ENCODE data around the gene PRSS53.

The PRSS53 gene

GRCh38 chr16:31128711-31129567 lies 40.2 kb upstream of the PRSS53 start:
- peaks cover 33% of the 10 kb centered on the region for H3K36me3 Mint-ChIP-seq
- no peaks in the 10 kb centered on the region for H3K9me3 Mint-ChIP-seq
- DNase-seq (ENCODE audit: low spot score in 2 of 2) (no peak), ATAC-seq (no peak)
- H3K4me3 Mint-ChIP-seq, result no peak overlapping the region
- H3K4me1 Mint-ChIP-seq, result peaks cover 6% of the 10 kb centered on the region
- no peak overlapping the region for H3K27ac Mint-ChIP-seq

GRCh38 chr16:31127182-31127581 lies 38.4 kb upstream of the PRSS53 start:
- no peak overlapping the region for H3K4me3 Mint-ChIP-seq
- peak overlapping the region; percentile 14 for H3K27ac Mint-ChIP-seq
- no peak for ATAC-seq
- DNase-seq (ENCODE audit: low spot score in 2 of 2), result no peak
- H3K4me1 Mint-ChIP-seq, result peaks cover 6% of the 10 kb centered on the region
- H3K9me3 Mint-ChIP-seq, result no peaks in the 10 kb centered on the region
- peaks cover 51% of the 10 kb centered on the region for H3K36me3 Mint-ChIP-seq

GRCh38 chr16:31125844-31126243 lies 37.1 kb upstream of the PRSS53 start:
- Mint-ChIP-seq H3K36me3 (peaks cover 64% of the 10 kb centered on the region), H3K4me1 (peaks cover 6% of the 10 kb centered on the region), H3K27ac (peak overlapping the region; percentile 77), H3K4me3 (no peak overlapping the region), H3K9me3 (no peaks in the 10 kb centered on the region)
- no peak for ATAC-seq
- no peak for DNase-seq (ENCODE audit: low spot score in 2 of 2)

DNA sequence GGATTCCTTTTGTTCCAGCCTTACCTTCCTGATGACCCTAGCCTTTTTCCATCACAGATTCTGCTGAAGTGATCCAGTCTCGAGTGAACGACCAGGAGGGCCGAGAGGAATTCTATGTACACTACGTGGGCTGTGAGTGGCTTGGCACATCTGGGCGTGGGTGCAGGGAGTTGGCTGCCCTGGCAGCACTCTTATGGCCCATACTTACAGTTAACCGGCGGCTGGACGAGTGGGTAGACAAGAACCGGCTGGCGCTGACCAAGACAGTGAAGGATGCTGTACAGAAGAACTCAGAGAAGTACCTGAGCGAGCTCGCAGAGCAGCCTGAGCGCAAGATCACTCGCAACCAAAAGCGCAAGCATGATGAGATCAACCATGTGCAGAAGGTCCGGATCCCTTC lies 31.4 kb upstream of the PRSS53 start:
- Mint-ChIP-seq H3K4me3 (no peak overlapping the region), H3K9me3 (no peaks in the 10 kb centered on the region), H3K27ac (no peak overlapping the region), H3K4me1 (peaks cover 20% of the 10 kb centered on the region), H3K36me3 (peaks cover 81% of the 10 kb centered on the region)
- ATAC-seq (no peak), DNase-seq (ENCODE audit: low spot score in 2 of 2) (no peak)

DNA sequence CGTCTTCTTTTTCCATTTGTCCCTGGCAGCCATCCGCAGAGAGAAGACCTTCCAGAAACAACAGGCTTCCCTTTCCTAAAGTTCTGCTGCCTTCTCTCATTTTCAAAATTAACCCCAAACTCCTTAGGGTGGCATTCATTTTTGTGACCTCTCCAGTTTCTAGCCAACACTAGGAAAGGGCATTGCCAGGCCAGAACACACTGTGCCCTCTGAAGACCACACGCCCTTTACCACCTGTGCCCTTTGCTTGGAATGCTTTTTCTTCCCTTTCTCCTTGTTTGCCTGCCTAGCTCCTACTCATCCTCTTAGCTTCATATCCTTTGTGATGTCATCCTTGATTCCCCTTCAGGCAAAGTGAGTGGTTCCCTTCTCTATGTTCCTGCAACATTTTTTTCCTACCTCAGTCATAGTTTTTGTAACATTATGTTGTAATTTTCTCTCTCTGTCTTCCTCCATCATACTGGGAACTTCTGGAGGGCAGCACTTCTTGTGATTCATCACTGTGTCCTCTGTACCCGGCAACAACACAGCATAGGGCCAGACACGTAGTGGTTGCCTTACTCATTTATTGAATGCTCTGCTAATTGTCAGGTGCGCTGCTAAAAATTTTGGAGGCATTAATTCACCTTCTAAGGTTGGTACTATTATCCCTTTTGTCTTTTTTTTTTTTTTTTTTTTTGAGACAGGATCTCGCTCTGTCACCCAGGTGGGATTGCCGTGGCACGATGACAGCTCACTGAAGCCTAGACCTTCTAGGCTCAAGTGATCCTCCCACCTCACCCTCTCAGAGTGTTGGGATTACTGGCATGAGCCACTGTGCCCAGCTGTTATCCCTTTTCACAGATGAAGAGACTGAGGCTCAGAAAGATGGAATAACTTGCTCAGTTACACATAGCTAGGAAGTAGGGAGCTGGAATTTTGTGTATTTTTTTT lies 29.7 kb upstream of the PRSS53 start:
- Mint-ChIP-seq H3K36me3 (peaks cover 64% of the 10 kb centered on the region), H3K27ac (peak overlapping the region; percentile 64), H3K4me3 (peak overlapping the region; percentile 77), H3K9me3 (no peaks in the 10 kb centered on the region), H3K4me1 (peaks cover 20% of the 10 kb centered on the region)
- ATAC-seq, result no peak
- no peak for DNase-seq (ENCODE audit: low spot score in 2 of 2)

- H3K9me3 Mint-ChIP-seq, result no peaks in the 10 kb centered on the region
- H3K4me1 Mint-ChIP-seq, result peaks cover 20% of the 10 kb centered on the region
- DNase-seq (ENCODE audit: low spot score in 2 of 2), result peak; percentile 90 to 98
- peak; percentile 96 for ATAC-seq
- peak within 1 kb of the TSS; percentile 77 for H3K4me3 Mint-ChIP-seq
- peaks cover 60% of the 10 kb centered on the region for H3K36me3 Mint-ChIP-seq
- peak within 1 kb of the TSS; percentile 64 for H3K27ac Mint-ChIP-seq
Measured at GRCh38 chr16:31117384-31118222, 28.9 kb upstream of the PRSS53 start, which contains the start of gene KAT8. KAT8 (plus strand) TSS chr16:31117664; CDS start chr16:31117682, 18 bp downstream.

DNA sequence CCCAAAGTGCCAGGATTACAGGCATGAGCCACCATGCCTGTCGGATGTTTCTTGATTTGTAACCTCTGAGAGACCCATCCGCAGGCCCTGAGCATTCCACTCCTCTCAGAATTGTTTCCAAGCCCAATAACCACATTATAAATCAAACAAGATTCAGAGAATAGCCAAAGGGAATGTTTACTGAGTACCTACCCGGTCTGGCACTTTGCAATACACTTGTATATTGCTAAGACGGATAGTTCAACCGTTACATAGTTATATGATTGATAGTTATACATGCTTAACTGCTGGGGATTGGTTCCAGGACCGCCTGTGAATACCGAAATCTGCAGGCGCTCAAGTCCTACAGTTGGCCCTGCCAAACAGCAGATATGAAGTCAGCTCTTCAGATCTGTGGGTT lies 25.7 kb upstream of the PRSS53 start:
- H3K4me1 Mint-ChIP-seq, result peaks cover 31% of the 10 kb centered on the region
- H3K9me3 Mint-ChIP-seq, result no peaks in the 10 kb centered on the region
- ATAC-seq, result no peak
- no peak overlapping the region for H3K27ac Mint-ChIP-seq
- no peak for DNase-seq (ENCODE audit: low spot score in 2 of 2)
- H3K36me3 Mint-ChIP-seq, result peaks cover 59% of the 10 kb centered on the region
- H3K4me3 Mint-ChIP-seq, result no peak overlapping the region

DNA sequence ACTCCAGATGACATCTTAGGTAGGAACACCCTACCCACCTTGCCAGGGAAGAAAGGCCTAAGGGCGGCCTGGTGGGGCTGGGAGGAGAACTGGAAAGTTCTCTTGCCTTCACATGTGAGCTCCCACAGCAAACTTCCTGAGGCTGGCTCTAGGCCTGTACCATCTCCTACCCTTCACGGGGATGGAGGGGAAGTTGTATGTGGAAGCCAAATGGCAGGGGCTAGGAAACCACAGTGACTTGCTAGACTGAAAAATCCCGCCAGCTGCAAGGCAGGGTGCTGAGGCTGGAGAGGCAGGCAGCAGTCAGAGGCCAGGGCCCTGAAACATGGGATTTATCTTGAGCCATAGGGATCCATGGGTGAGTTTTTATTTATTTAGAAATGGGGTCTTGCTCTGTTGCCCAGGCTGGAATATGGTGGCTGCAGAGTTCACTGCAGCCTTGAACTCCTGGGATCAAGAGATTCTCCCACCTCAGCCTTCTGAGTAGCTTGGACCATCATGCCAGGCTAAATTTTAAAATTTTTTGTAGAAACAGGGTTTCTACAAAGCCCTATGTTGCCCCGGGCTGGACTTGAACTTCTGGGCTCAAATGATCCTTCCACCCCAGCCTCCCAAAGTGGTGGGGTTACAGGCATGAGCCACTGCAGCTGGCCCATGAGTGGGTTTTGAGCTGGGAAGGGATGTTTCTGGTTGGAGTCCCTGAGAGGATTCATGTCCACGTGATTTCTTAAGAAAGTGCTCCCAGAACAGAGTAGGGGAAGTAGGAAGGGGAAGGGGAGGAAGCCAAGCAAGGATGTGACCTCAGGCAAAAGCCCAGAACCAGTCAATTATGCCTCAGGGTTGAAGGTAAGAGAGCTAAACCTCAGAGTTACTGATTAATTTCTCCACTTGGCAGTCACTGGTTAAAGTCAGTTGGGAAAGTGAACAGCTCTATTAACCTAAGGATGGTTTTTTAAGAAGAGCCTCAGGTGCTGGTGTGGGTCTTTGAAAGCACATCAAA lies 24.7 kb upstream of the PRSS53 start:
- peak overlapping the region; percentile 46 for H3K27ac Mint-ChIP-seq
- no peak for DNase-seq (ENCODE audit: low spot score in 2 of 2)
- ATAC-seq, result no peak
- no peak overlapping the region for H3K4me3 Mint-ChIP-seq
- H3K4me1 Mint-ChIP-seq, result peaks cover 27% of the 10 kb centered on the region
- H3K36me3 Mint-ChIP-seq, result peaks cover 51% of the 10 kb centered on the region
- no peaks in the 10 kb centered on the region for H3K9me3 Mint-ChIP-seq

GRCh38 chr16:31112711-31113110 lies 24.0 kb upstream of the PRSS53 start:
- no peak for ATAC-seq
- DNase-seq (ENCODE audit: low spot score in 2 of 2), result no peak
- H3K36me3 Mint-ChIP-seq, result peaks cover 48% of the 10 kb centered on the region
- H3K4me3 Mint-ChIP-seq, result no peak overlapping the region
- H3K4me1 Mint-ChIP-seq, result peaks cover 24% of the 10 kb centered on the region
- H3K27ac Mint-ChIP-seq, result no peak overlapping the region
- H3K9me3 Mint-ChIP-seq, result no peaks in the 10 kb centered on the region

DNA sequence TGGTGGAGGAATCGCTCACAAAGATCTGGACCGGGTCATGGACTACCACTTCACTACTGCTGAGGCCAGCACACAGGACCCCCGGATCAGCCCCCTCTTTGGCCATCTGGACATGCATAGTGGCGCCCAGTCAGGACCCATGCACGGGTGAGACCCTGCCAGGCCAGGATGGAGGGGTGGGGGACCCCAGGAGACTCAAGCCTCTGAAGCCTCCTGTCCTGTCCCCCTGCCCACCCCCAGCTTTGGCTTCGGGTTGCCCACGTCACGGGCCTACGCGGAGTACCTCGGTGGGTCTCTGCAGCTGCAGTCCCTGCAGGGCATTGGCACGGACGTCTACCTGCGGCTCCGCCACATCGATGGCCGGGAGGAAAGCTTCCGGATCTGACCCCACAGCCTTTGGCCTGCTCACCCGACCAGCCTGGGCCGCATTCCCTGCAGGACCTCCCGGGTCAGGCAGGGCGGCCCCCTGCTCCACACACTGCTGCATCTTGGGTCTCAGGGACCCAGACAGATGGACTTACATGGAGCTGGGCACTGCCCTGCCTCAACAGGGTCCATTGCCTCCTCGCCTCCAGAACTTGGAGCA lies 23.2 kb upstream of the PRSS53 start:
- Mint-ChIP-seq H3K36me3 (peaks cover 47% of the 10 kb centered on the region), H3K27ac (peak overlapping the region; percentile 10), H3K4me1 (peaks cover 31% of the 10 kb centered on the region), H3K4me3 (no peak overlapping the region), H3K9me3 (no peaks in the 10 kb centered on the region)
- DNase-seq (ENCODE audit: low spot score in 2 of 2), result no peak
- no peak for ATAC-seq

DNA sequence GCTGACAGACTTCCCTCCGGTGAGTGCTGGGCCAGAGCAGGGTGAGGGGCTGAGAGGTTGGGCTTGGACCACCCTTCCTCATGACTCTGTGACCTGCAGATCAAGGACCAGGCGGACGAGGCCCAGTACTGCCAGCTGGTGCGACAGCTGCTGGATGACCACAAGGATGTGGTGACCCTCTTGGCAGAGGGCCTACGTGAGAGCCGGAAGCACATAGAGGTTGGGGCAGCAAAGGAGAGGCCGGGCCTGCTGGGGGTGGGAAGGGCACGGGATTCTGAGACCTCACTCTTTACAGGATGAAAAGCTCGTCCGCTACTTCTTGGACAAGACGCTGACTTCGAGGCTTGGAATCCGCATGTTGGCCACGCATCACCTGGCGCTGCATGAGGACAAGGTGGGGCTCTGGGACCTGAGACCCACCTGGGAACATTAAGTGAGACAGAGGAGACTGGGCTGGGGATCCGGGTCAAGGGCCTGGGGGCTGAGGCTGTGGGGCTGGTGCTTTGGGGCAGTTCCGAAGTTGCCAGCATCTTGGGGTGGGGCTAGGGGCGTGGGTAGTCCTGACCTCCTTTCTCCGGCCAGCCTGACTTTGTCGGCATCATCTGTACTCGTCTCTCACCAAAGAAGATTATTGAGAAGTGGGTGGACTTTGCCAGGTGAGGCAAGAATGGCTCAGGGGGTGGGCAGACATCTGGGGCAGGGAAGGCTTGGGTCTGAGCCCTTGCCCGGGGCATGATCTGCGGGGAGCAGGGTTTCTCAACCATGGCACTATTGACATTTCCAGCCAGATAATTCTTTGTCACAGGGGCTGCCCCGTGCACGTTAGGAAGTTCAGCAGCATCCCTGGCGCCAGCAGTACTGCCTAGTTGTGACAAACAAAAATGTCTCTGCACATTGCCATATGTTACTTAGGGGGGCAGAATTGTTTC lies 21.6 kb upstream of the PRSS53 start:
- Mint-ChIP-seq H3K4me1 (peaks cover 31% of the 10 kb centered on the region), H3K9me3 (no peaks in the 10 kb centered on the region), H3K27ac (peak overlapping the region; percentile 86), H3K36me3 (peaks cover 47% of the 10 kb centered on the region), H3K4me3 (peak overlapping the region; percentile 90)
- DNase-seq (ENCODE audit: low spot score in 2 of 2) (no peak), ATAC-seq (no peak)

GRCh38 chr16:31109622-31110021 lies 20.9 kb upstream of the PRSS53 start:
- Mint-ChIP-seq H3K4me1 (peaks cover 32% of the 10 kb centered on the region), H3K4me3 (peak overlapping the region; percentile 90), H3K27ac (peak overlapping the region; percentile 86), H3K9me3 (no peaks in the 10 kb centered on the region), H3K36me3 (peaks cover 47% of the 10 kb centered on the region)
- no peak for DNase-seq (ENCODE audit: low spot score in 2 of 2)
- ATAC-seq, result no peak
